Measurements from ENCODE around the gene LDLRAD3.

GRCh38 chr11:35995681-35996271, 51.9 kb downstream of the LDLRAD3 start:
- TF ChIP-seq CTCF (conservative IDR thresholded peaks at IDR 0.05; ENCODE audit: low read length): no peak
- no peak for TF ChIP-seq EZH2phosphoT487 (IDR thresholded peaks at IDR 0.05; ENCODE audit: borderline replicate concordance)

Data from Loucy (cell line).